ENCODE data around the gene DCHS1. TPM values are rescaled to one million over a fixed set of nuclear protein-coding genes. Genes with fewer than 3 reads are reported as not detected.
A peak's percentile ranks its signal among the peaks of the same experiment; 100 is the strongest.

Gene DCHS1
- total and polyA plus RNA-seq, 8 donors: 0.76 to 22.8 (median 13.2) TPM

GRCh38 chr11:6576471-6577373 is 78.9 kb downstream of the DCHS1 start:
- no peaks in the 10 kb centered on the region for H3K27me3 ChIP-seq
- no peak overlapping the region for H3K4me3 ChIP-seq
- H3K9me3 ChIP-seq: no peaks in the 10 kb centered on the region
- peaks cover 0 to 20% (median 0%) of the 10 kb centered on the region in 4 donors for H3K36me3 ChIP-seq
- WGBS, 5 donors: 47 to 64% (median 50%) methylated on average over 5 to 6 of the region's 6 CpGs
- intact Hi-C loops (cut with DNase I; ENCODE audit: low total_unique reads): no loop called here
- peaks cover 0 to 38% (median 18%) of the 10 kb centered on the region in 4 donors for H3K4me1 ChIP-seq
- DNase-seq: peak in 1 of 2 donors; percentile 88
- TF ChIP-seq EP300 (IDR thresholded peaks at IDR 0.05) (no peak), POLR2A (IDR thresholded peaks at IDR 0.05) (no peak), POLR2AphosphoS5 (IDR thresholded peaks at IDR 0.05) (no peak)
- TF ChIP-seq, protein P1, sequence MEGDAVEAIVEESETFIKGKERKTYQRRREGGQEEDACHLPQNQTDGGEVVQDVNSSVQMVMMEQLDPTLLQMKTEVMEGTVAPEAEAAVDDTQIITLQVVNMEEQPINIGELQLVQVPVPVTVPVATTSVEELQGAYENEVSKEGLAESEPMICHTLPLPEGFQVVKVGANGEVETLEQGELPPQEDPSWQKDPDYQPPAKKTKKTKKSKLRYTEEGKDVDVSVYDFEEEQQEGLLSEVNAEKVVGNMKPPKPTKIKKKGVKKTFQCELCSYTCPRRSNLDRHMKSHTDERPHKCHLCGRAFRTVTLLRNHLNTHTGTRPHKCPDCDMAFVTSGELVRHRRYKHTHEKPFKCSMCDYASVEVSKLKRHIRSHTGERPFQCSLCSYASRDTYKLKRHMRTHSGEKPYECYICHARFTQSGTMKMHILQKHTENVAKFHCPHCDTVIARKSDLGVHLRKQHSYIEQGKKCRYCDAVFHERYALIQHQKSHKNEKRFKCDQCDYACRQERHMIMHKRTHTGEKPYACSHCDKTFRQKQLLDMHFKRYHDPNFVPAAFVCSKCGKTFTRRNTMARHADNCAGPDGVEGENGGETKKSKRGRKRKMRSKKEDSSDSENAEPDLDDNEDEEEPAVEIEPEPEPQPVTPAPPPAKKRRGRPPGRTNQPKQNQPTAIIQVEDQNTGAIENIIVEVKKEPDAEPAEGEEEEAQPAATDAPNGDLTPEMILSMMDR (IDR thresholded peaks at IDR 0.05): no peak
- H3K27ac ChIP-seq: peak overlapping the region; percentile 32 to 76 (median 50)

DNA sequence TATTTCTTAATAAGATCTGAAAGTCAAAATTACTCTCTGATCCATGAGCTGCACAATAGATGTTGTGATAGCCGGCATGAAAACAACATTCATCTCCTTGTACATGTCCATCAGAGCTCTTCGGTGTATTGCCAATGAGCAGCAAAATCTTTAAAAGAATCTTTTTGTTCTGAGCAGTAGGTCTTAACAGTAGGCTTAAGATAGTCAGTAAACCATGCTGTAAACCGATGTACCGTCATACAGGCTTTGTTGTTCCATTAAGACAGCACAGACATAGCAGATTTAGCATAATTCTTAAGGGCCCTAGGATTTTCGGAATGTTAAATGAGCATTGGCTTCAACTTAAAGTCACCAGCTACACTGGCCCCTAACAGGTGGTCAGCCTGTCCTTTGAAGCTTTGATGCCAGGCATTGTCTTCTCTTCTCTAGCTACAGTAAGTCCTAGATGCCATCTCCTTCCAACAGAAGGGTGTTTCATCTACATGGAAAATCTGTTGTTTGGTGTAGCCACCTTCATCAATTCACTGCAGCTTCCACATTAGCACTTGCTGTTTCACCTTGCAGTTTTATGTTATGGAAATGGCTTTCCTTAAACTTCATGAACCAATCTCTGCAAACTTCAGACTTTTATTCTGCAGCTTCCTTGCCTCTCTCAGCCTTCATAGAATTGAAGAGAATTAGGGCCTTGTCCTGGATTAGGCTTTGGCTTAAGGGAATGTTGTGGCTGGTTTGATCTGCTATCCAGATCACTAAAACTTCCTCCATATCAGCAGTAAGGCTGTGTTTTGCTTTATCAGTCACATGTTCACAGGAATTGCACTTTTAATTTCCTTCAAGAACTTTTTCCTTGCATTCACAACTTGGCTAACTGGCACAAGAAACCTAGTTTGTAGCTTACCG is 80.5 kb downstream of the DCHS1 start:
- intact Hi-C loops (cut with DNase I; ENCODE audit: low total_unique reads): no loop called here
- TF ChIP-seq POLR2A (IDR thresholded peaks at IDR 0.05): no peak
- TF ChIP-seq, protein P1 (IDR thresholded peaks at IDR 0.05): no peak
- no peak for TF ChIP-seq EP300 (IDR thresholded peaks at IDR 0.05)
- no peak for TF ChIP-seq POLR2AphosphoS5 (IDR thresholded peaks at IDR 0.05)
- no peak overlapping the region for H3K4me3 ChIP-seq
- WGBS, 5 donors: 74 to 85% (median 83%) methylated on average over 6 of the region's 6 CpGs
- peak overlapping the region in 1 of 5 donors; percentile 18 for H3K27ac ChIP-seq
- H3K4me1 ChIP-seq: peaks cover 0 to 51% (median 18%) of the 10 kb centered on the region in 4 donors
- no peak for DNase-seq
- no peaks in the 10 kb centered on the region for H3K27me3 ChIP-seq
- H3K9me3 ChIP-seq: no peaks in the 10 kb centered on the region
- peaks cover 0 to 17% (median 0%) of the 10 kb centered on the region in 4 donors for H3K36me3 ChIP-seq

DNA sequence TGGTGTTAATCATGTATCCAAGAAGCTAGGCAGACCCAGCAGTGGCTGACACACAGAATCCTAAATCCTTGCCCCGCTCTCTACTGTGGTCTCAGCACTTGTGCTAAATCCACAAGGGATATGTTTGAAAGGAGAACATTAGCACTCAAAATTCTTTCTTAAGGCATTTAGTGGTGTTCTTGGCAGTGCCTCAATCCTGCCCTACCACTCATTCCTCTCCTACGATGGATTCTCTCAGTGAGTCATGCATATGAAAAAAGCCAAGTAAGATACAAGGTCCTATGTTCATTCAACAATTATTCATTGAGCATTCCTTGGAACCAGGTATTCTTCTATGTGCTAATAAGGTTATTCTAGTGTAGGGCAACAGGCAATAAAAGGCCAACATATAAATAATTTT is 83.4 kb downstream of the DCHS1 start:
- intact Hi-C loops (cut with DNase I; ENCODE audit: low total_unique reads): no loop called here

More for the DNA sequence above, 83.4 kb downstream of the DCHS1 start:
- peak overlapping the region in 1 of 5 donors; percentile 35 for H3K27ac ChIP-seq
- H3K9me3 ChIP-seq: no peaks in the 10 kb centered on the region
- peaks cover 4 to 55% (median 17%) of the 10 kb centered on the region in 4 donors for H3K4me1 ChIP-seq
- TF ChIP-seq POLR2AphosphoS5 (IDR thresholded peaks at IDR 0.05): no peak
- TF ChIP-seq POLR2A (IDR thresholded peaks at IDR 0.05): no peak
- no peak for TF ChIP-seq EP300 (IDR thresholded peaks at IDR 0.05)
- TF ChIP-seq, protein P1 (IDR thresholded peaks at IDR 0.05): no peak
- no peak overlapping the region for H3K4me3 ChIP-seq
- DNase-seq: peak in 1 of 2 donors; percentile 36
- peaks cover 0 to 16% (median 0%) of the 10 kb centered on the region in 4 donors for H3K36me3 ChIP-seq
- 65 to 83% (median 76%) methylated on average over 2 of the region's 2 CpGs for WGBS, 5 donors
- no peaks in the 10 kb centered on the region for H3K27me3 ChIP-seq
